Psoas muscle (tissue), 8 donors: Measurements from ENCODE around the gene ZSCAN5A. TPM values are rescaled to one million over a fixed set of nuclear protein-coding genes. Genes with fewer than 3 reads are reported as not detected.
"Not testable (repeated sequence)": the region's sequence is repeated elsewhere in the genome, so short reads cannot be mapped to it uniquely, and the experiment has no call there.

Experiments
- ATAC-seq, 4 donors: fragments of 200-7000 bp; cut with Tn5 transposase; one replicate each; pipeline ENCODE4 v1.9.1; 2020; ENCODE audit warnings: moderate library complexity in 3 of 4, mild to moderate bottlenecking in 2 of 4
- DNase-seq, 2 donors: peaks; one replicate each; pipeline ENCODE4 v3.0.0-alpha.2; 2020
- H3K27ac ChIP-seq: fragments of 200-600 bp; one replicate; pipeline ENCODE4 v1.8.0; 2022
- H3K27me3 ChIP-seq, 3 donors: fragments of 200-600 bp in 1 of 3; one replicate each; pipeline versions ENCODE4 v1.6.1 to v1.8.0; 2013 to 2022; ENCODE audit warnings: low read length in 2 of 3, mild to moderate bottlenecking in 2 of 3, moderate library complexity in 1 of 3; ENCODE audit not compliant: insufficient read depth in 3 of 3
- H3K36me3 ChIP-seq, 2 donors: fragments of 200-600 bp in 1 of 2; one replicate each; pipeline versions ENCODE4 v1.6.1 to v1.8.0; 2013 to 2022; ENCODE audit warnings: low read depth in 1 of 2, mild to moderate bottlenecking in 1 of 2, moderate library complexity in 1 of 2; ENCODE audit not compliant: insufficient read depth in 1 of 2
- H3K4me1 ChIP-seq: fragments of 200-600 bp; one replicate; pipeline ENCODE4 v1.8.0; 2022
- H3K4me3 ChIP-seq: fragments of 200-600 bp; one replicate; pipeline ENCODE4 v1.8.0; 2022; ENCODE audit warnings: mild to moderate bottlenecking
- H3K9me3 ChIP-seq: fragments of 200-600 bp; one replicate; pipeline ENCODE4 v1.8.0; 2022
- WGBS, 3 donors: extraction: QIAGEN DNeasy Blood & Tissue Kit; methylation state at CpG; one replicate each; pipeline versions ENCODE4 v1.1.6 to v1.1.7; 2013; 5-methylcytosine and 5-hydroxymethylcytosine counted together
- intact Hi-C, 2 donors: fragments of 100-400 bp; cut with DNase I; formaldehyde crosslinking; loops; one replicate each; pipeline versions ENCODE4 v1.11.0 to v1.14.2; 2022
- polyA plus RNA-seq, 3 donors: library from polyadenylated mRNA; stranded (reverse); fragments of 200-250 nt; gene quantifications; one replicate each; pipeline ENCODE4 v1.2.3, GENCODE V29; 2013
- total RNA-seq, 4 donors: library from RNA; stranded (reverse); fragmentation: NEBNext Ultra II Directional in 2 of 4; extraction: Animal tissue kit (Norgen Biotek cat#: 25700) in 2 of 4; gene quantifications; one replicate each; pipeline versions ENCODE4 v1.2.1 to v1.2.4, GENCODE V29; 2021 to 2023
- TF ChIP-seq, protein P1 (sequence below): fragments of 200-600 bp; IDR thresholded peaks from one replicate; pipeline ENCODE4 v1.8.0; 2022; ENCODE audit warnings: antibody characterized with exemption
- donor health status: healthy with polysubstance abuse.
- donor health status: DM: no; HTN: no; CAD: no; lungs with moderate emphysema.
- donor health status: Bipolar disorder and iron deficiency.
- donor health status: healthy.
- donor health status: DM: yes; HTN: yes; CAD: no.
- donor health status: DM: no; HTN: no; CAD: no.
- donor health status: DM: no; HTN: no; CAD: no.
- donor health status: DM: yes; HTN: yes; CAD: no.

ZSCAN5A gene
- total and polyA plus RNA-seq, 7 donors = 3.8 to 16.3 (median 10.7) TPM

DNA sequence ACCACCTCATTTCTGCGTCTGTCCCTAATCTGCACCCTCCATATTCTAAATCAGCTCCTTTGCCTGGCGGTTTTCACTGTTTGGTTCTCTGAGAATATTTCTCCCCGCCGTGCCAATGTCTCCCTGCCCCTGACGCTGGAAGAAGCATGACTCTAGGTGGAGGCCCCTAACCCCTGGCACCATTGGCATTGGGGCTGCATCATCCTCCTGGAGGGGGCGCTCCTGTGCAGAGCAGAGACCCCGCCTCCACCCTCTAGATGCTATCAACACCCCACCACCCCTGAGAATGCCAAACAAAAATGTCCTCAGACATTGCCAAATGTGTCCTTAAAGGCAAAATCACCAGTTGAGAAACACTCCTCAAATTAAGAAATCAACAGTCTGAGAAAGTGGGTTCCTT is 123.5 kb downstream of the ZSCAN5A start:
- H3K36me3 ChIP-seq = no peaks in the 10 kb centered on the region
- H3K27me3 ChIP-seq = no peaks in the 10 kb centered on the region
- TF ChIP-seq, protein P1, sequence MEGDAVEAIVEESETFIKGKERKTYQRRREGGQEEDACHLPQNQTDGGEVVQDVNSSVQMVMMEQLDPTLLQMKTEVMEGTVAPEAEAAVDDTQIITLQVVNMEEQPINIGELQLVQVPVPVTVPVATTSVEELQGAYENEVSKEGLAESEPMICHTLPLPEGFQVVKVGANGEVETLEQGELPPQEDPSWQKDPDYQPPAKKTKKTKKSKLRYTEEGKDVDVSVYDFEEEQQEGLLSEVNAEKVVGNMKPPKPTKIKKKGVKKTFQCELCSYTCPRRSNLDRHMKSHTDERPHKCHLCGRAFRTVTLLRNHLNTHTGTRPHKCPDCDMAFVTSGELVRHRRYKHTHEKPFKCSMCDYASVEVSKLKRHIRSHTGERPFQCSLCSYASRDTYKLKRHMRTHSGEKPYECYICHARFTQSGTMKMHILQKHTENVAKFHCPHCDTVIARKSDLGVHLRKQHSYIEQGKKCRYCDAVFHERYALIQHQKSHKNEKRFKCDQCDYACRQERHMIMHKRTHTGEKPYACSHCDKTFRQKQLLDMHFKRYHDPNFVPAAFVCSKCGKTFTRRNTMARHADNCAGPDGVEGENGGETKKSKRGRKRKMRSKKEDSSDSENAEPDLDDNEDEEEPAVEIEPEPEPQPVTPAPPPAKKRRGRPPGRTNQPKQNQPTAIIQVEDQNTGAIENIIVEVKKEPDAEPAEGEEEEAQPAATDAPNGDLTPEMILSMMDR = no peak
- H3K27ac ChIP-seq = no peak overlapping the region
- ATAC-seq (no peak), DNase-seq (no peak)
- WGBS, 3 donors = 63 to 69% (median 67%) methylated on average over 7 of the region's 7 CpGs
- no peak overlapping the region for H3K4me3 ChIP-seq
- intact Hi-C loops = no loop called here
- H3K4me1 ChIP-seq = no peaks in the 10 kb centered on the region
- no peaks in the 10 kb centered on the region for H3K9me3 ChIP-seq

DNA sequence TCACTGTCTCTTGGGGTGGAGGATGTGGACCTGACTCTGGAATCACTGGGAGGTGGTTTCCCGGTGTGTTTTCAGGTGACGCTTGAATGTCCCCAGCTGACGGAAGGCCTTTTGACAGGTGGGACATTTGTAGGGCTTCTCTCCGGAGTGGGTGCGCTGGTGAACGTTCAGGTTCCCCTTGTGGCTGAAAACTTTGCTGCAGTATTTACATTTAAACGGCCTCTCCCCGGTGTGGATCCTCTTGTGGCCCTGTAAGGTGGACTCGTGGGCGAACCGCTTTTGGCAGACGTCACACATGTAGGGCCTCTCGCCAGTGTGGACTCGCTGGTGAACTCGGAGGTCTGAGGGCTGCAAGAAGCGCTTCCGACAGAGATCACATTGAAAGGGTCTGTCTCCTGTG is 124.9 kb downstream of the ZSCAN5A start:
- DNase-seq = no peak
- intact Hi-C loops = no loop called here
- Histone ChIP-seq H3K4me1 (no peaks in the 10 kb centered on the region), H3K36me3 (no peaks in the 10 kb centered on the region), H3K9me3 (no peaks in the 10 kb centered on the region), H3K27ac (no peak overlapping the region), H3K27me3 (no peaks in the 10 kb centered on the region), H3K4me3 (no peak overlapping the region)
- TF ChIP-seq, protein P1 = no peak
- 68% methylated on average over 17 of the region's 17 CpGs for WGBS, 3 donors
- no peak for ATAC-seq

DNA sequence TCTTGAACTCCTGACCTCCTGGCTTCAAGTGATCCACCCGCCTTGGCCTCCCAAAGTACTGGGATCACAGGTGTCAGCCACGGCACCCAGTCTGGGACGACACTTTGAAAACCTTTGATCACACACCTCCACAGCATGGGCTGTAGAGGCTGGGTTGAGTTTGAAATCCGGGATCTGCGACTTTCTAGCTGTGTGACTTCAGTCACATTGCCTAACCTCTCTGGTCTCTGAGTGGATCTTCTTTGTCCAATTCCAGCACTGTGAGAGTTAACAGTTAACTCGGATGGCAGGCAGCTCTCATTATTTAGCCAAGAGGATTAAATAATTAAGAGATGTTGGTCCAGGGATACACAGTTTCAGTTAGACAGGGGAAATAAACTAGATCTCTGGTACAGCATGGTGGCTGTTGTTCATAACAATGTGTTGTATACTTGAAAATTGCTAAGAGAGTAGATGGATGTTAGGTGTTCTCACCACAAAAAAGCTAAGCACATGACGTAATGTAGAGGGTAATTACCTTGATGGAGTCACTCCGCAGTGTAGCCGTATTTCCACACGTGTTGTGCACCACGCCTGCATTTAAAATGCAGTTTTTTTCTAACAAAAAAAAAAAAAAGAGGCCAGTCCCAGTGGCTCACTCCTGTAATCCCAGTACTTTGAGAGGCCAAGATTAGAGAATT is 136.9 kb downstream of the ZSCAN5A start:
- ATAC-seq (no peak), DNase-seq (no peak)
- Histone ChIP-seq H3K27me3 (peaks cover 0 to 26% (median 9%) of the 10 kb centered on the region in 3 donors), H3K36me3 (no peaks in the 10 kb centered on the region), H3K4me3 (no peak overlapping the region), H3K4me1 (no peaks in the 10 kb centered on the region), H3K9me3 (no peaks in the 10 kb centered on the region), H3K27ac (no peak overlapping the region)
- TF ChIP-seq, protein P1 = no peak
- intact Hi-C loops = no loop called here
- WGBS, 3 donors = 48 to 52% (median 49%) methylated on average over 11 of the region's 11 CpGs

DNA sequence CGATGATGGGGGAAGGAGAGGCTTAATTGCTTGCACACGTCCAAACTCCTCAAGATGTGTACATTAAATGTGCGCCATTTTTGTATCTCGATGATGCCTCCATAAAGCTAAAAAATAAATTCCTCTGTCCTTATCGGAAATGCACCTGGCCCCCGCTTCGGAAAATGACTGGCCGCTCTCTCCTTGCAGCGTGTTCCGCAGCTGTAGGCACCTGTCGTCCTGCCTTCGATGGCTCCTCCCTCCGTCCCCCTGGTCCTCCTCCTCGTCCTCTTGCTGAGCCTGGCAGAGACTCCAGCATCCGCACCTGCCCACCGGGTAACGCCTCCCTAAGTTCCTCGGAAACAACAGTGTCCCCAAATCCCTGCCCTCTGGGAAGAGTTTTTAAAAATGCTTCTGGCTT is 137.8 kb downstream of the ZSCAN5A start:
- H3K36me3 ChIP-seq = no peaks in the 10 kb centered on the region
- TF ChIP-seq, protein P1 = no peak
- intact Hi-C loops = no loop called here
- no peak overlapping the region for H3K4me3 ChIP-seq
- ATAC-seq (no peak), DNase-seq (no peak)
- H3K4me1 ChIP-seq = no peaks in the 10 kb centered on the region
- no peaks in the 10 kb centered on the region for H3K9me3 ChIP-seq
- peaks cover 0 to 27% (median 9%) of the 10 kb centered on the region in 3 donors for H3K27me3 ChIP-seq
- no peak overlapping the region for H3K27ac ChIP-seq
- WGBS, 3 donors = 43 to 49% (median 44%) methylated on average over 18 of the region's 18 CpGs

DNA sequence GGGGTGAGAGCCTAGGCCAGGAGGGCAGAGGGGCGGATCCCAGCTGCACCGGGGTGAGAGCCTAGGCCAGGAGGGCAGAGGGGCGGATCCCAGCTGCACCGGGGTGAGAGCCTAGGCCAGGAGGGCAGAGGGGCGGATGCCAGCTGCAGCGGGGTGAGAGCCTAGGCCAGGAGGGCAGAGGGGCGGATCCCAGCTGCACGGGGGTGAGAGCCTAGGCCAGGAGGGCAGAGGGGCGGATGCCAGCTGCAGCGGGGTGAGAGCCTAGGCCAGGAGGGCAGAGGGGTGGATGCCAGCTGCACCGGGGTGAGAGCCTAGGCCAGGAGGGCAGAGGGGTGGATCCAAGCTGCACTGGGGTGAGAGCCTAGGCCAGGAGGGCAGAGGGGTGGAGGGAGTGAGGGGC is 138.3 kb downstream of the ZSCAN5A start:
- 50 to 80% (median 71%) methylated on average over 3 to 10 of the region's 11 CpGs for WGBS, 3 donors
- peaks cover 0 to 27% (median 9%) of the 10 kb centered on the region in 3 donors for H3K27me3 ChIP-seq
- H3K4me3 ChIP-seq = not testable (repeated sequence)

DNA sequence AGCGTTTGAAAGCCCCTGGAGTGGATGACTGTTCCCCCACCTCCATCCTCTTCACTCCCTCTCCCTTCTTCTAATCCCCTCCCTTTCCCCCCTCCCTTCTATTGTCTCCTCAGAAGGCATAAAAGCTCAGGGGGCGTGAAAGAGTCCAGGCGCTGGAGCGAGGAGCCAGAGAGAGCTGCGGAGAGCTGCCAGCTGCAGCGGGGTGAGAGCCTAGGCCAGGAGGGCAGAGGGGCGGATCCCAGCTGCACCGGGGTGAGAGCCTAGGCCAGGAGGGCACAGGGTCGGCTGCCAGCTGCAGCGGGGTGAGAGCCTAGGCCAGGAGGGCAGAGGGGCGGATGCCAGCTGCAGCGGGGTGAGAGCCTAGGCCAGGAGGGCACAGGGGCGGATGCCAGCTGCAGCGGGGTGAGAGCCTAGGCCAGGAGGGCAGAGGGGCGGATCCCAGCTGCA is 138.8 kb downstream of the ZSCAN5A start, which contains the start of gene GALP:
GALP (plus strand) TSS at position 148 of the 447 bp plus-strand sequence. CDS start 1,101 bp downstream, outside the sequence.
- ATAC-seq, H3K27ac ChIP-seq, H3K9me3 ChIP-seq, H3K4me1 ChIP-seq, DNase-seq, H3K4me3 ChIP-seq, H3K36me3 ChIP-seq, intact Hi-C loops: not testable (repeated sequence)
- peaks cover 0 to 27% (median 9%) of the 10 kb centered on the region in 3 donors for H3K27me3 ChIP-seq
- 29 to 36% (median 30%) methylated on average over 13 to 15 of the region's 15 CpGs for WGBS, 3 donors

More for the DNA sequence above, 138.3 kb downstream of the ZSCAN5A start:
- H3K36me3 ChIP-seq, intact Hi-C loops, ATAC-seq, H3K27ac ChIP-seq, H3K9me3 ChIP-seq, DNase-seq, H3K4me1 ChIP-seq: not testable (repeated sequence)
